CD14-positive monocyte (primary cell): ENCODE data around the gene NFKB1. TPM values are rescaled to one million over a fixed set of nuclear protein-coding genes. Genes with fewer than 3 reads are reported as not detected.

ENCODE experiments used
- DNase-seq, 3 donors: peaks; one replicate each; pipeline ENCODE4 v3.0.0-alpha.2; 2011 to 2022
- H2AFZ ChIP-seq: 2 replicates; pipeline ENCODE4 v1.6.0; 2012; ENCODE audit warnings: mild to moderate bottlenecking, low read depth, low read length, inconsistent platforms; ENCODE audit not compliant: insufficient read depth, poor library complexity, severe bottlenecking
- H3K27ac ChIP-seq, 2 donors: 1 replicate in 1 of 2; 2 replicates in 1 of 2; pipeline ENCODE4 v1.5.1; 2012 to 2013; ENCODE audit warnings: low read length in 2 of 2, control low read depth in 1 of 2, inconsistent platforms in 1 of 2, low read depth in 1 of 2, mild to moderate bottlenecking in 1 of 2
- H3K27me3 ChIP-seq, 2 donors: one replicate each; pipeline versions ENCODE4 v1.6.0 to v1.6.1; 2011 to 2013; ENCODE audit warnings: low read length in 2 of 2; ENCODE audit not compliant: control insufficient read depth in 2 of 2, insufficient read depth in 2 of 2
- H3K36me3 ChIP-seq, 2 donors: replicated peaks in 1 of 2; 1 replicate in 1 of 2; 2 replicates in 1 of 2; pipeline versions ENCODE4 v1.5.1 to v1.6.1; 2012 to 2013; ENCODE audit warnings: low read length in 2 of 2, control low read depth in 1 of 2, inconsistent platforms in 1 of 2, mild to moderate bottlenecking in 1 of 2; ENCODE audit not compliant: insufficient read depth in 2 of 2, control insufficient read depth in 1 of 2
- H3K4me1 ChIP-seq, 2 donors: 1 replicate in 1 of 2; 2 replicates in 1 of 2; pipeline versions ENCODE4 v1.5.1 to v1.6.1; 2012 to 2013; ENCODE audit warnings: low read length in 2 of 2, control low read depth in 1 of 2, inconsistent platforms in 1 of 2, mild to moderate bottlenecking in 1 of 2, moderate library complexity in 1 of 2; ENCODE audit not compliant: insufficient read depth in 2 of 2, control insufficient read depth in 1 of 2
- H3K4me2 ChIP-seq: replicated peaks from 2 replicates; pipeline ENCODE3; 2012; ENCODE audit warnings: low read length, moderate library complexity, mild to moderate bottlenecking; ENCODE audit not compliant: poor library complexity, severe bottlenecking; ENCODE audit errors: extremely low read depth
- H3K4me3 ChIP-seq, 3 experiments: fragments of 200-600 bp in 1 of 3; sonication (generic) in 1 of 3; replicated peaks in 1 of 3; 1 replicate in 2 of 3; 2 replicates in 1 of 3; pipeline ENCODE4 v1.5.1; 2011 to 2013; ENCODE audit warnings: low read length in 3 of 3, mild to moderate bottlenecking in 3 of 3, control low read depth in 2 of 3, low read depth in 2 of 3, inconsistent platforms in 1 of 3, moderate library complexity in 1 of 3
- H3K79me2 ChIP-seq: 2 replicates; pipeline ENCODE4 v1.6.0; 2012; ENCODE audit warnings: mild to moderate bottlenecking, control low read depth, inconsistent platforms, low read length, moderate library complexity; ENCODE audit not compliant: insufficient read depth
- H3K9ac ChIP-seq: 2 replicates; pipeline ENCODE4 v1.6.0; 2017; ENCODE audit warnings: low read length, mild to moderate bottlenecking; ENCODE audit not compliant: insufficient read depth, poor library complexity, severe bottlenecking
- H3K9me3 ChIP-seq, 2 donors: replicated peaks in 1 of 2; 1 replicate in 1 of 2; 2 replicates in 1 of 2; pipeline versions ENCODE4 v1.5.1 to v1.6.1; 2012 to 2013; ENCODE audit warnings: low read length in 2 of 2, control low read depth in 1 of 2; ENCODE audit not compliant: control insufficient read depth in 1 of 2, insufficient read depth in 1 of 2
- H4K20me1 ChIP-seq: 2 replicates; pipeline ENCODE4 v1.6.0; 2012; ENCODE audit warnings: mild to moderate bottlenecking, low read length, control low read depth, moderate library complexity; ENCODE audit not compliant: insufficient read depth
- H3K27ac Mint-ChIP-seq, 7 donors: one replicate each; pipeline ENCODE4 v1.8.0; 2020; ENCODE audit warnings: mild to moderate bottlenecking in 7 of 7, mixed read lengths in 7 of 7, moderate library complexity in 6 of 7, inconsistent platforms in 2 of 7
- H3K27me3 Mint-ChIP-seq, 3 donors: one replicate each; pipeline ENCODE4 v1.8.0; 2021 to 2022; ENCODE audit warnings: low read depth in 3 of 3, mild to moderate bottlenecking in 3 of 3, mixed read lengths in 3 of 3, moderate library complexity in 3 of 3, inconsistent platforms in 1 of 3
- H3K36me3 Mint-ChIP-seq, 2 donors: one replicate each; pipeline ENCODE4 v1.8.0; 2020; ENCODE audit warnings: mixed read lengths in 2 of 2, inconsistent platforms in 1 of 2, mild to moderate bottlenecking in 1 of 2
- H3K4me1 Mint-ChIP-seq: one replicate; pipeline ENCODE4 v1.8.0; 2020; ENCODE audit warnings: mild to moderate bottlenecking, mixed read lengths
- H3K4me3 Mint-ChIP-seq, 2 donors: one replicate each; pipeline ENCODE4 v1.8.0; 2020; ENCODE audit warnings: mild to moderate bottlenecking in 2 of 2, mixed read lengths in 2 of 2, moderate library complexity in 1 of 2
- H3K9me3 Mint-ChIP-seq, 7 donors: one replicate each; pipeline ENCODE4 v1.8.0; 2020 to 2022; ENCODE audit warnings: mixed read lengths in 7 of 7, mild to moderate bottlenecking in 6 of 7, moderate library complexity in 6 of 7, inconsistent platforms in 2 of 7
- WGBS: methylation state at CpG from one replicate; pipeline ENCODE4 v1.1.5; 2013; ENCODE audit warnings: missing lambda C conversion rate; ENCODE audit not compliant: insufficient coverage; 5-methylcytosine and 5-hydroxymethylcytosine counted together
- intact Hi-C, 2 donors: fragments of 100-400 bp; cut with micrococcal nuclease; formaldehyde crosslinking; loops; one replicate each; pipeline versions ENCODE4 v1.15.0 to v1.15.1; 2023
- polyA plus RNA-seq, 3 donors: library from polyadenylated mRNA; depleted of rRNA in 1 of 3; unstranded in 2 of 3; stranded (reverse) in 1 of 3; fragments of 300-500 nt in 2 of 3; fragments of >200 nt in 1 of 3; fragmentation: Illumina TruSeq in 2 of 3; gene quantifications; 1 replicate in 2 of 3; 2 replicates in 1 of 3; pipeline ENCODE4 v1.2.3, GENCODE V29; 2012 to 2021
- TF ChIP-seq, protein P1 (sequence below): fragments of 200-600 bp; IDR thresholded peaks from one replicate; pipeline ENCODE4 v1.8.0; 2022; ENCODE audit warnings: antibody characterized with exemption, mild to moderate bottlenecking

The NFKB1 gene
- polyA plus RNA-seq, 3 donors = 9.0 to 34.4 (median 17.8) TPM

DNA sequence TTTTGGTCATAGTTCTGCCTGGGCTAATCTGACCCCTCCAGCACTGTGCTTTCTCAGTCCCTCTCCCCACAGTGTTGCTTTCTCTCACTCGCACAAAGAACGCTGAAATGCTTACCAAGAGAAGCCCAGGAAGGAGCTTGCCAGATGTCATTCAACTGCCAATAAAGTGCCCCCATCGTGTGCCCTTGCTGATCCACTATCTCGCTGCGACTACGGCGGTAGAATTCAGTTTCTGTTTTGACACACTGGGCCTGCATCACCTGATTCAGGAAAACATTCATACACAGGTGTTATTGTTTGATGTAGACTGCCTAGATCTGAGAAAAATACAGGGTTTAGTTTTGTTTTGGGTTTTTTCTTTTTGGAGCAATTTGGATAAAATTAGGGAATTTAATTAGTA, 138.4 kb downstream of the NFKB1 start:
- no peaks in the 10 kb centered on the region for H3K9me3 Mint-ChIP-seq
- H3K27me3 ChIP-seq = no peaks in the 10 kb centered on the region
- intact Hi-C loops = no loop called here
- peak overlapping the region in 3 of 7 donors; percentile 26 to 57 (median 51) for H3K27ac Mint-ChIP-seq
- WGBS = 100% methylated on average over 5 of the region's 7 CpGs
- H3K4me1 Mint-ChIP-seq = no peaks in the 10 kb centered on the region
- H3K36me3 Mint-ChIP-seq = peaks cover 75 to 91% of the 10 kb centered on the region in 2 donors
- TF ChIP-seq, protein P1, sequence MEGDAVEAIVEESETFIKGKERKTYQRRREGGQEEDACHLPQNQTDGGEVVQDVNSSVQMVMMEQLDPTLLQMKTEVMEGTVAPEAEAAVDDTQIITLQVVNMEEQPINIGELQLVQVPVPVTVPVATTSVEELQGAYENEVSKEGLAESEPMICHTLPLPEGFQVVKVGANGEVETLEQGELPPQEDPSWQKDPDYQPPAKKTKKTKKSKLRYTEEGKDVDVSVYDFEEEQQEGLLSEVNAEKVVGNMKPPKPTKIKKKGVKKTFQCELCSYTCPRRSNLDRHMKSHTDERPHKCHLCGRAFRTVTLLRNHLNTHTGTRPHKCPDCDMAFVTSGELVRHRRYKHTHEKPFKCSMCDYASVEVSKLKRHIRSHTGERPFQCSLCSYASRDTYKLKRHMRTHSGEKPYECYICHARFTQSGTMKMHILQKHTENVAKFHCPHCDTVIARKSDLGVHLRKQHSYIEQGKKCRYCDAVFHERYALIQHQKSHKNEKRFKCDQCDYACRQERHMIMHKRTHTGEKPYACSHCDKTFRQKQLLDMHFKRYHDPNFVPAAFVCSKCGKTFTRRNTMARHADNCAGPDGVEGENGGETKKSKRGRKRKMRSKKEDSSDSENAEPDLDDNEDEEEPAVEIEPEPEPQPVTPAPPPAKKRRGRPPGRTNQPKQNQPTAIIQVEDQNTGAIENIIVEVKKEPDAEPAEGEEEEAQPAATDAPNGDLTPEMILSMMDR = no peak
- no peak for DNase-seq
- H3K4me2 ChIP-seq = no peak overlapping the region
- H3K27me3 Mint-ChIP-seq = peaks cover 0 to 4% (median 0%) of the 10 kb centered on the region in 3 donors
- H3K79me2 ChIP-seq = no peaks in the 10 kb centered on the region
- H3K4me3 Mint-ChIP-seq = no peak overlapping the region
- no peak overlapping the region for H3K4me3 ChIP-seq
- peaks cover 75 to 98% of the 10 kb centered on the region in 2 donors for H3K36me3 ChIP-seq
- peak overlapping the region in 1 of 2 donors; percentile 20 for H3K27ac ChIP-seq
- no peaks in the 10 kb centered on the region for H3K4me1 ChIP-seq
- H2AFZ ChIP-seq = no peak overlapping the region
- H4K20me1 ChIP-seq = peaks cover 82% of the 10 kb centered on the region
- H3K9ac ChIP-seq = no peak overlapping the region
- H3K9me3 ChIP-seq = no peaks in the 10 kb centered on the region

DNA sequence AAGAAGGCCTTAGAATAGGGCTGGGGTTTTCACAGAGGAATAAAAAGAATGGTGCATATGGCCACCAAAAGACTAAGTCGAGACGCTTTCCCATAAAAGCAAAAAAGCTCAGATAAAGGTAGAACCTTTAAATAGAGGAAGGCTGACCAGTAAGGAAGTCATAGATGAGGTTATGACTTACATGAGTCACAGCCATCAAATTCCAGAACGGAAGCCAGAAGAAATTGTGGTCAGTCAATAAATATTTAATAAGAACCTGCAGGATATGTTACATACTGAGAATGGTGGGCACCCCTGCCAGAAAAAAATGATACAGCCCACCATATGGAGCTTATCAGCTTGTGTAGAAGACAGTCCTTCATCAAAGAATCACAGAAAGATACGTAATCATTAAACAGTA, 139.5 kb downstream of the NFKB1 start:
- H3K27ac ChIP-seq = peak overlapping the region in 1 of 2 donors; percentile 9
- H3K36me3 ChIP-seq = peaks cover 71 to 96% of the 10 kb centered on the region in 2 donors
- no peak overlapping the region for H3K4me3 ChIP-seq
- Mint-ChIP-seq H3K4me3 (no peak overlapping the region), H3K36me3 (peaks cover 74 to 90% of the 10 kb centered on the region in 2 donors), H3K27me3 (peaks cover 0 to 2% (median 0%) of the 10 kb centered on the region in 3 donors), H3K27ac (peak overlapping the region in 1 of 7 donors; percentile 27), H3K4me1 (no peaks in the 10 kb centered on the region), H3K9me3 (no peaks in the 10 kb centered on the region)
- H3K4me2 ChIP-seq = no peak overlapping the region
- TF ChIP-seq, protein P1 = no peak
- no peaks in the 10 kb centered on the region for H3K4me1 ChIP-seq
- H3K79me2 ChIP-seq = no peaks in the 10 kb centered on the region
- H3K9ac ChIP-seq = no peak overlapping the region
- intact Hi-C loops = no loop called here
- no CpG with 5 or more reads among the region's 4 CpGs for WGBS
- DNase-seq = no peak
- H2AFZ ChIP-seq = no peak overlapping the region
- H4K20me1 ChIP-seq = peaks cover 83% of the 10 kb centered on the region
- no peaks in the 10 kb centered on the region for H3K27me3 ChIP-seq
- no peaks in the 10 kb centered on the region for H3K9me3 ChIP-seq
